ENCODE data around the gene EPSTI1.

DNA sequence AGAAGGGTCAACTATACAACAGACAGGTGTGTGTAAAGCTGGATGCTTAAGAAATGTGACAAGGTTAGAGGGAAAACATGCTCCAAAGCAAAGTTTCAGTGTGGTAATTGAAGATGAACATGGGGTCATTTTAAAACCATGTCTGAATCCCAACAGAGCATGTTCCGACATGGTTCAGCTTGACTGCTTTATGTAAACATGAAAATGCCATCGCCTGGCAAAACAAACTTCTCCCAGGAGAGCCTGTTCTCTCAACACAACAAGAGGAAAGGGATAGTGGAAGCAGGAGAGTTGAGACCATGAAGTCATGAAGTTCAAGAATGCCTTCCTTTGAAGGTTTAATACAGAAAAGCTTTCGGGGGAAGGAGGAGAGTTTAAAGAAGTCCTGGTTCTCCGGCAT, 85.8 kb downstream of the EPSTI1 start:
- TF ChIP-seq, protein P1, sequence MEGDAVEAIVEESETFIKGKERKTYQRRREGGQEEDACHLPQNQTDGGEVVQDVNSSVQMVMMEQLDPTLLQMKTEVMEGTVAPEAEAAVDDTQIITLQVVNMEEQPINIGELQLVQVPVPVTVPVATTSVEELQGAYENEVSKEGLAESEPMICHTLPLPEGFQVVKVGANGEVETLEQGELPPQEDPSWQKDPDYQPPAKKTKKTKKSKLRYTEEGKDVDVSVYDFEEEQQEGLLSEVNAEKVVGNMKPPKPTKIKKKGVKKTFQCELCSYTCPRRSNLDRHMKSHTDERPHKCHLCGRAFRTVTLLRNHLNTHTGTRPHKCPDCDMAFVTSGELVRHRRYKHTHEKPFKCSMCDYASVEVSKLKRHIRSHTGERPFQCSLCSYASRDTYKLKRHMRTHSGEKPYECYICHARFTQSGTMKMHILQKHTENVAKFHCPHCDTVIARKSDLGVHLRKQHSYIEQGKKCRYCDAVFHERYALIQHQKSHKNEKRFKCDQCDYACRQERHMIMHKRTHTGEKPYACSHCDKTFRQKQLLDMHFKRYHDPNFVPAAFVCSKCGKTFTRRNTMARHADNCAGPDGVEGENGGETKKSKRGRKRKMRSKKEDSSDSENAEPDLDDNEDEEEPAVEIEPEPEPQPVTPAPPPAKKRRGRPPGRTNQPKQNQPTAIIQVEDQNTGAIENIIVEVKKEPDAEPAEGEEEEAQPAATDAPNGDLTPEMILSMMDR (IDR thresholded peaks at IDR 0.05) = no peak
- no peak for TF ChIP-seq POLR2A (IDR thresholded peaks at IDR 0.05)
